ENCODE measurements around the gene RBBP8.

- peak; percentile 60 for TF ChIP-seq CTCF (IDR thresholded peaks at IDR 0.05)
- no peak for TF ChIP-seq EZH2 (IDR thresholded peaks at IDR 0.05)
- no peak for TF ChIP-seq EZH2phosphoT487 (IDR thresholded peaks at IDR 0.05)
These were observed 50.0 kb downstream of the RBBP8 start for GRCh38 chr18:22983175-22983574.
